NCI-H510A treated with DMSO at 0.1 percent for 48 hours (cell line): Measurements from ENCODE around the gene NR0B1.

Experiments used
- DNase-seq: peaks from one replicate; lab custom pipeline; 2025; lab: John Stamatoyannopoulos, UW

Gene NR0B1

DNA sequence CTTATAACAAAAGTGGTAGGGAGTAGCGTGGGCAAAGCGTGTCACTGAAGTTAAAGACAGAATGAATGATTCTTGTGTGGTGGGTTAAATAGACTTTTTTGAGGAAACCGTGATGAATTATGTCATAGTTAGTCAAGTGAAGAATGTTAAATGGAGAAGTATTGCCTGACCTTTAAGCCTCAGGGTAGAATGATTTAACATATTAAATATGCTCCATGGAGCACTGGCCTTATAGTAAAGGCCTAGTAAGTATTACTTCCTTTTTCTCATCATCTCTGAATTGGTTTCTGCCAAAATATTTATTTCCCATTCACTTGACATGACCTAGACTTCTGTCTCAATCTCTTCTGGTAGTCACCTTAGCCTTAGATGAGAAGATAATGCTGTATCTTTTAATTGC is 38.6 kb downstream of the NR0B1 start:
- no peak for DNase-seq

DNA sequence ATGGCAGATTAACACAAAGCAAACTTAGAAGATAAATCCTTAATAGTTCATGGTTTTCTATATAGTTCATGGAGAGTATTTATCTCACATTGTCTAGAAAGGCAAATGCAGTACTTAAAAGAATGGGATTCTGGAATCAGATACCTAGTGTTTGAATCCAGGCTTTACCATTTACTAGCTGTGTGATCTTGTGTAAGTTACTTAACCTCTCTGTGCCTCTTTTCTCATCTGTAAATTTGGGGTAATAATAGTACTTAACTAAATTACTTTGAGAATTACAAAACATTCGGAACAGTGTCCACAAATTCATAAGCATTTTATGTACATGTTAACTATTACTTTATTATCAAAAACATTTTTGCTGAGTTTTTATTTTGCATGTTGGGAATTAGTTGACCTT is 46.4 kb downstream of the NR0B1 start:
- no peak for DNase-seq

DNA sequence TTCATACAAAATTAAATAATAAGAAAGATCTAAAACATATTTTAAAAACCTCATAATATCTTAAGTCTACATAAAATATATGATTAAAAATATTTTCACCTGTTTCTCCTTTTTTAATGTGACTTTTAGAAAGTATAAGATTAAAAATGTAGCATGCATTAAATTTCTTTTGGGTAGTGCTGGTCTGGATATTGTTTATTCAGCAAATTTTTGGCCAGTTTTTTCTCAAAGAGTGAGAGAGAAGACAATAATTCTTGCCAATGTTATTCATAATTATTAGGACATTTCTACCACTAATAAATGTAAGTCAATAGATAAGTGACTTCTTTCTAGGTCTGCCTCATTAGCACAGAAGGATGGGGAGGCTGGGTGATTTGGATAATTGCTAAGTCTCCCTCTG is 48.2 kb downstream of the NR0B1 start:
- no peak for DNase-seq

DNA sequence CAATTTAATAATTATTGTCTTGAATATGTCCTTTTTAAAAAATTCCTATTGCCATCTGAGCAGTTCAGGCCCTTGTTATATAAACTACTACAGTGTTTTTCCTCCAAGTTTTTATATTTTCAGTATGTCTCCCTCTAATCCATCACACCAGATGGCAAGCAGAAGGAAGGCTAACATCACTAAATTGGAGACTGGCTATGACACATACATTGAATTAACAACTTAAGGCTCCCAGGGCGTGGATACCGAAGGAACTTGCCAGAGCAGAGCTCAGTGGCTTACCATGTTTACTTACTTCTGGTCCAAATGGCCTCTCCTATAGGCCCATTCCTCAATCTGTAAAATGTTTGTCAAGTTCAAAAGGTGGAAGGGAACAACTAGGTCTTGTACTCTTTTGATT is 49.3 kb downstream of the NR0B1 start:
- DNase-seq: no peak
